NB4 (cell line): ENCODE results near the gene TIGAR.

ENCODE experiments used
- DNase-seq: peaks from one replicate; pipeline ENCODE4 v3.0.0; 2010; ENCODE audit warnings: low read depth
- H3K4me3 ChIP-seq: one replicate; pipeline ENCODE4 v1.5.1; 2011; ENCODE audit warnings: mild to moderate bottlenecking, low read depth, low read length, moderate library complexity
- MYC ChIP-seq: IDR thresholded peaks from 2 replicates; pipeline ENCODE4 v1.6.1; 2011; ENCODE audit warnings: low read depth, low read length
- POLR2A ChIP-seq: IDR thresholded peaks from 2 replicates; pipeline ENCODE4 v1.6.1; 2011; ENCODE audit warnings: mild to moderate bottlenecking; ENCODE audit not compliant: insufficient read length; ENCODE audit errors: extremely low read depth
- TF ChIP-seq, protein P1 (sequence below): IDR thresholded peaks from 2 replicates; pipeline ENCODE4 v1.6.1; 2011; ENCODE audit warnings: low read depth, low read length
- TF ChIP-seq, protein P2 (sequence below): IDR thresholded peaks from one replicate; pipeline ENCODE4 v1.5.1; 2012; ENCODE audit warnings: low read depth, low read length

Gene TIGAR

DNA sequence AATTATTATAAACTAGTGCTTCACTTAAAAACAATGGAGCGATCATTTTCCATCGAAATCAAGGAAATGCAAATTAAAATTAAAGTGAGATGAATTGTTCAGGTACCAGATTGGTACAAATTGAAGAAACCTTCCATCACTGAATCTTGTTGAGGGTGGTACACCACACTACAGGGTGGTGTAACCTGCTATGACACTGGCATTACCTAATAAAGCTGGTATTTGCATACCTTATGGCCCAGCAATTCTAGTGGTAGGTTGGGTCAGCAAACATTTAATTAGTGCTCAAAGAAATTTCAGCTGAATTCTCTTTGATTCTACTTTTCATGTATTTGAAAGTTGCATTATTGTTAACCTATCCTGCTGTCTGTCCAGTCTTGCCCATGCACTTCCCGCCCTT lies 9.2 kb downstream of the TIGAR start:
- no peak for TF ChIP-seq MYC
- H3K4me3 ChIP-seq: no peak overlapping the region
- no peak for DNase-seq

DNA sequence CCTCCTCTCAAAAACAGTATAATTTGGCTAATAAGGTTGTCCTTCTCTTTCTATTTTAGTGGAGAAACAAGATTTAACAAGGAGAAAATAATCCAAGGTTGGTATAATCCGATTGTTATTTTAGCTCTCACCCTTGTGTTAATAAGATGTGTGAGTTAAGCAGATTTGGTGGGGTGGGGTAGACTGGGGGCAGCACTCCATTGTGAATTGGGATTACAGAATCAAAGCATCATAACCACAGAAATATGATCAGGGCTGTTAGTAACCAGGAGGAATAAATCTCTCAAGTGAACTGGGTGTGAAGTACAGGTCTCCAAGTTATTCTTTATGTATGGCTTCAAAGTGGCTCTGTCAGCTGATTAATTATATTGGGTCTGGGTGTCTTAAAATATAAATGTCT lies 10.2 kb downstream of the TIGAR start:
- H3K4me3 ChIP-seq: no peak overlapping the region
- DNase-seq: no peak
- TF ChIP-seq, protein P1, sequence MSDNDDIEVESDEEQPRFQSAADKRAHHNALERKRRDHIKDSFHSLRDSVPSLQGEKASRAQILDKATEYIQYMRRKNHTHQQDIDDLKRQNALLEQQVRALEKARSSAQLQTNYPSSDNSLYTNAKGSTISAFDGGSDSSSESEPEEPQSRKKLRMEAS: no peak
- TF ChIP-seq, protein P2, sequence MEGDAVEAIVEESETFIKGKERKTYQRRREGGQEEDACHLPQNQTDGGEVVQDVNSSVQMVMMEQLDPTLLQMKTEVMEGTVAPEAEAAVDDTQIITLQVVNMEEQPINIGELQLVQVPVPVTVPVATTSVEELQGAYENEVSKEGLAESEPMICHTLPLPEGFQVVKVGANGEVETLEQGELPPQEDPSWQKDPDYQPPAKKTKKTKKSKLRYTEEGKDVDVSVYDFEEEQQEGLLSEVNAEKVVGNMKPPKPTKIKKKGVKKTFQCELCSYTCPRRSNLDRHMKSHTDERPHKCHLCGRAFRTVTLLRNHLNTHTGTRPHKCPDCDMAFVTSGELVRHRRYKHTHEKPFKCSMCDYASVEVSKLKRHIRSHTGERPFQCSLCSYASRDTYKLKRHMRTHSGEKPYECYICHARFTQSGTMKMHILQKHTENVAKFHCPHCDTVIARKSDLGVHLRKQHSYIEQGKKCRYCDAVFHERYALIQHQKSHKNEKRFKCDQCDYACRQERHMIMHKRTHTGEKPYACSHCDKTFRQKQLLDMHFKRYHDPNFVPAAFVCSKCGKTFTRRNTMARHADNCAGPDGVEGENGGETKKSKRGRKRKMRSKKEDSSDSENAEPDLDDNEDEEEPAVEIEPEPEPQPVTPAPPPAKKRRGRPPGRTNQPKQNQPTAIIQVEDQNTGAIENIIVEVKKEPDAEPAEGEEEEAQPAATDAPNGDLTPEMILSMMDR: no peak
- no peak for TF ChIP-seq POLR2A

DNA sequence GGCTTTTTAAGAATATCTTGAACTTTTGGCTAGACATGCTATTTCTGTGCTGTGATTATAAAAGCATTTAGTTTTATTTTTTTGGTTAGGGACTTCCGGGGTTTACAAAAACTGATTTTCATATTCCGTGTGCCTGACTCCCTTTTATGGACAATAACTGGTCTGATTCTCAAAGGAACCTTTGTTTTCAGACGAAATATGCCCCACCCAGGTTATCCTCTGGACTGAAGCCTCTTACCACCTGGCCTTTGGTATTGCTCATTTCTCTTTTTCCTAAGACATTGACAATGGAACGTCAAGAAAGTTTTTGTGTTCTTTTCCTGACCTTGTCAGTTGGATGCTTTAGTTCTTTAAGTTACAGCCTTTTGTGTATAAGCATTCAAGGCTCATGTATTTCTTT lies 10.8 kb downstream of the TIGAR start:
- no peak overlapping the region for H3K4me3 ChIP-seq
- no peak for DNase-seq
- TF ChIP-seq, protein P1: no peak
- TF ChIP-seq, protein P2: no peak
- TF ChIP-seq MYC: no peak
- no peak for TF ChIP-seq POLR2A

DNA sequence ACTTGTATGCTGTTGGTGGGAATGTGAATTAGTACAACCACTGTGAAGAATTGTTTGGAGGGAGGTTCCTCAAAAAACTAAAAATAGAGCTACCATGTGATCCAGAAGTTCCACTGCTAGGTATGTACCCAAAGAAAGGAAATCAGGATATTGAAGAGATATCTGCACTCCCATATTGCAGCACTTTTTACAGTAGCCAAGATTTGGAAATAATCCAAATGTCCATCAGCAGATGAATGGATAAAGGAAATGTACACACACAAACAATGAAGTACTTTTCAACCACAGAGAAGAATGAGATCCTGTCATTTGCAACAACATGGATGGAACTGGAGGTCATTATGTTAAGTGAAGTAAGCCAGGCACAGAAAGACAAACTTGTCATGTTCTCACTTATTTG lies 25.9 kb downstream of the TIGAR start:
- no peak for DNase-seq
- no peak overlapping the region for H3K4me3 ChIP-seq
- TF ChIP-seq POLR2A (no peak), MYC (no peak)
- TF ChIP-seq, protein P2: no peak
- TF ChIP-seq, protein P1: no peak

DNA sequence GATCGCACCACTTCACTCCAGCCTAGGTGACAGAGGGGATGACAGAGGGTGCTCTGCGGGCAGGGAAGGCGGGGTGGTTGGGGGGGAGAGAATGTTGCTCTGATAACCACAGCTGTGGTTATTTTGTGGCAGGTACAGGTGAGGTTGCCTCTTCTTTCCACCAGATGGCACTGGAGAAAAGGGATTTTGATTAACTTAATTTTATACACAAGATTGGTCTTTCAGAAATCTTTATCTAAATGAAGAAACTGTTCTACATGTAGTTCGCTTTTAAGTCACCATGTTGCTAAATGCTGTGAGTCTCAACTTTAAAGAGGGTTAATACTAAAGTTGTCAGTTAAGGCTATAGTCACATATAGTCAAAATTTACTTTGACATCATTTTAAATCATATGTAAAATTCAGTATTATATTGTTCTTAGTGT lies 32.8 kb downstream of the TIGAR start:
- H3K4me3 ChIP-seq: no peak overlapping the region
- peak; percentile 22 for DNase-seq
- TF ChIP-seq MYC: no peak
- TF ChIP-seq, protein P2: peak; percentile 41

DNA sequence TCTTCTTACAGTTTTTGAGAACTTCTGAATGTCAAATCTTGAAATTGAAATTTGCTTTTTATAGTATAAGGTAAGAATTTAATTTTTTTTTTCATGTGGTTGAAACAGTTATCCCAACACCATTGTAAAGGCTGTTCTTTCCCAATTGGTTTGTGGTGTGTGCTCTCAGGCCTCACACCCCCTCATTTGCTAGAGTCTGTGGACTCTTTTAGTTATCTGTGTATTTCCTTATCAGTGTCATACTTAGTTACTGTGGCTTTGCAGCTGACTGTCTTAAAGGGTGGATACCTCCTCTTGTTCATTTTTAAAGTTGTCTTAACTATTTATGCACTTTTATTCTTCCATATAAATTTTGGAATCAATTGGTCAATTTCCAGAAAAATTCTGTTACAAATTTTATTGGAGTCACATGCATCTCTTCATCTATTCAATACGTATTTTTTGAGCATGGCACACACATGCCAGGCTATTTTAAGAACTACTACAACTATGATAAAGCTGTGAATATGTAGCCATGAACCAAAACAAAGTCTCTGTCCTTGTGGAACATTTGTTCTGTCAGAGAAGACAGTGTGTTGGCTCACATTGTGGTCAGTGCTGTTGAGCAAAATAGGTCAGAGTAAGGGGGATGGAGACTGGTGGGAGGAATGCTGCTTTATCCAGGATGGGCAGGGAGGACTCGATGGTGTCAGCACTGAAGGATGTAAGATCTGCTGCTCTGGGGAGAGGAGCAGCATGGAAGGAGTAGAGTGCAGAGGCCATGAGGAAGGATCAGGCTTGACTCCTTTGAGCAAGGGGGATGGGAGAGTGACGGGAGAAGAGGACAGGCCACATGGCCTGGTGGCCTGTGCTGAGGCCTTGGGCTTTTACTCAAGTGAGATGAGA lies 34.4 kb downstream of the TIGAR start:
- TF ChIP-seq POLR2A (no peak), MYC (no peak)
- TF ChIP-seq, protein P1: no peak
- DNase-seq: peak; percentile 52
- H3K4me3 ChIP-seq: no peak overlapping the region

DNA sequence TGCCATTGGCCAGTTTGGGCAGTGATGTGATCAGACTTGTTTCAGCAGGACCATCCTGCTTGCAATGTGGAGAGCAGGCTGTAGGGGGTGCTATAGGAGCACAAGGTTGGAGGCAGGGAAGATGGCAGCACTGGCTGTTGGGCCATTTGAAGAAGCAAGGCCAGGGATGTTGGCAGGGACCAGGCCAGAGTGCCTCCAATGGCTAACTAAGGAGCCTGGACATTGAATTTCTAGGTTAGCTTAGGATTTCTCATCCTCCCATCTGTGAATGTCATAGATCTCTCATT lies 35.0 kb downstream of the TIGAR start:
- DNase-seq: peak; percentile 72
- no peak overlapping the region for H3K4me3 ChIP-seq
- no peak for TF ChIP-seq MYC
- TF ChIP-seq, protein P2: peak; percentile 74
